GM23338 (cell line): ENCODE results near the gene DMBT1. TPM values are rescaled to one million over a fixed set of nuclear protein-coding genes. Genes with fewer than 3 reads are reported as not detected.

ENCODE experiments used
- ATAC-seq: fragments of 200-7000 bp; cut with Tn5 transposase; 3 replicates; pipeline ENCODE4 v1.9.1; 2020
- DNase-seq: peaks from one replicate; pipeline ENCODE4 v3.0.0-alpha.2; 2015; ENCODE audit warnings: low spot score
- H2AFZ ChIP-seq: fragments of 200-600 bp; sonication (generic); 2 replicates; pipeline ENCODE4 v1.8.0; 2016; ENCODE audit warnings: antibody characterized with exemption, mild to moderate bottlenecking, moderate library complexity
- H3F3A ChIP-seq: fragments of 200-600 bp; sonication (generic); replicated peaks from 2 replicates; pipeline ENCODE4 v1.8.0; 2017; ENCODE audit warnings: antibody characterized with exemption, mixed run types, low read depth
- H3K27ac ChIP-seq: fragments of 200-600 bp; sonication (generic); 2 replicates; pipeline ENCODE4 v1.6.1; 2016; ENCODE audit warnings: low read depth
- H3K27me3 ChIP-seq: fragments of 200-600 bp; sonication (generic); 2 replicates; pipeline ENCODE4 v1.8.0; 2016; ENCODE audit warnings: mild to moderate bottlenecking, mixed run types, moderate library complexity; ENCODE audit not compliant: insufficient read depth
- H3K36me3 ChIP-seq: fragments of 200-600 bp; sonication (generic); 2 replicates; pipeline ENCODE4 v1.8.0; 2016; ENCODE audit warnings: mild to moderate bottlenecking; ENCODE audit not compliant: insufficient read depth
- H3K4me1 ChIP-seq: fragments of 200-600 bp; sonication (generic); 2 replicates; pipeline ENCODE4 v1.8.0; 2016; ENCODE audit warnings: mild to moderate bottlenecking, moderate library complexity; ENCODE audit not compliant: insufficient read depth
- H3K4me2 ChIP-seq: fragments of 200-600 bp; sonication (generic); 2 replicates; pipeline ENCODE4 v1.7.1; 2017; ENCODE audit warnings: mixed run types
- H3K4me3 ChIP-seq: fragments of 200-600 bp; sonication (generic); 2 replicates; pipeline ENCODE4 v1.6.1; 2016; ENCODE audit warnings: mixed run types
- H3K79me2 ChIP-seq: fragments of 200-600 bp; sonication (generic); replicated peaks from 2 replicates; pipeline ENCODE4 v1.8.0; 2017; ENCODE audit warnings: mild to moderate bottlenecking; ENCODE audit not compliant: insufficient read depth
- H3K9me2 ChIP-seq: fragments of 200-600 bp; sonication (generic); 2 replicates; pipeline ENCODE4 v1.8.0; 2017; ENCODE audit not compliant: insufficient read depth
- H4K20me1 ChIP-seq: fragments of 200-600 bp; sonication (generic); replicated peaks from 2 replicates; pipeline ENCODE4 v1.8.0; 2017; ENCODE audit warnings: mild to moderate bottlenecking; ENCODE audit not compliant: insufficient read depth
- H3K27ac Mint-ChIP-seq: 2 replicates; pipeline ENCODE4 v1.8.0; 2020; ENCODE audit warnings: inconsistent platforms, mild to moderate bottlenecking, moderate library complexity, mixed read lengths
- H3K27me3 Mint-ChIP-seq: 3 replicates; pipeline ENCODE4 v1.8.0; 2022; ENCODE audit warnings: low read depth, mild to moderate bottlenecking, moderate library complexity, mixed read lengths, inconsistent platforms; ENCODE audit not compliant: insufficient read depth, poor library complexity
- H3K36me3 Mint-ChIP-seq: 3 replicates; pipeline ENCODE4 v1.8.0; 2021; ENCODE audit warnings: low read depth, mild to moderate bottlenecking, inconsistent platforms, moderate library complexity, mixed read lengths
- H3K4me1 Mint-ChIP-seq: 3 replicates; pipeline ENCODE4 v1.8.0; 2020; ENCODE audit warnings: mild to moderate bottlenecking, inconsistent platforms, mixed read lengths
- H3K4me3 Mint-ChIP-seq: 3 replicates; pipeline ENCODE4 v1.8.0; 2021; ENCODE audit warnings: moderate library complexity, mild to moderate bottlenecking, inconsistent platforms, mixed read lengths
- H3K9me3 Mint-ChIP-seq: 3 replicates; pipeline ENCODE4 v1.8.0; 2020; ENCODE audit warnings: moderate library complexity, mild to moderate bottlenecking, inconsistent platforms, mixed read lengths
- CREB1 ChIP-seq: fragments of 250-450 bp; sonication (Bioruptor Pico); IDR thresholded peaks from 2 replicates; pipeline ENCODE4 v1.5.0; 2020; ENCODE audit warnings: low read depth, mild to moderate bottlenecking, moderate library complexity
- CTCF ChIP-seq, 2 experiments: fragments of 200-600 bp in 1 of 2; sonication (generic) in 1 of 2; conservative IDR thresholded peaks; 2 replicates each; pipeline versions ENCODE4 v1.5.1 to v1.6.1; 2016 to 2017; ENCODE audit warnings: antibody characterized with exemption in 2 of 2, low read depth in 2 of 2, mild to moderate bottlenecking in 2 of 2, moderate library complexity in 1 of 2
- EZH2phosphoT487 ChIP-seq: fragments of 200-600 bp; sonication (generic); IDR thresholded peaks from one replicate; pipeline ENCODE4 v1.8.1; 2018; ENCODE audit warnings: antibody characterized with exemption; ENCODE audit not compliant: unreplicated experiment
- JUNB ChIP-seq: IDR thresholded peaks from one replicate; pipeline ENCODE4 v1.6.1; 2016; ENCODE audit warnings: antibody characterized with exemption; ENCODE audit not compliant: unreplicated experiment
- REST ChIP-seq: IDR thresholded peaks from one replicate; pipeline ENCODE4 v1.6.1; 2018; ENCODE audit warnings: antibody characterized with exemption; ENCODE audit not compliant: unreplicated experiment
- STAT1 ChIP-seq: IDR thresholded peaks from one replicate; pipeline ENCODE4 v1.6.1; 2016; ENCODE audit warnings: antibody characterized with exemption; ENCODE audit not compliant: unreplicated experiment
- ZNF114 ChIP-seq: fragments of 250-450 bp; sonication (Bioruptor Pico); IDR thresholded peaks from 2 replicates; pipeline ENCODE4 v1.5.0; 2020; ENCODE audit warnings: mild to moderate bottlenecking, moderate library complexity
- ZNF331 ChIP-seq: fragments of 250-450 bp; sonication (Bioruptor Pico); IDR thresholded peaks from 2 replicates; pipeline ENCODE4 v1.5.0; 2020; ENCODE audit warnings: low read depth, mild to moderate bottlenecking, moderate library complexity
- polyA plus RNA-seq: library from polyadenylated mRNA; unstranded; fragments of >200 nt; fragmentation: Nextera tagmentation; extraction: Ambion mirVana; gene quantifications from 2 replicates; pipeline ENCODE4 v1.2.1, GENCODE V29; 2016
- total RNA-seq: library from RNA; depleted of rRNA; stranded (reverse); fragments of >200 nt; shearing (Covaris generic); gene quantifications from 2 replicates; pipeline ENCODE4 v1.2.3, GENCODE V29; 2014
- TF ChIP-seq, protein P1 (sequence below): fragments of 250-450 bp; sonication (Bioruptor Pico); IDR thresholded peaks from 2 replicates; pipeline ENCODE4 v1.5.0; 2020; ENCODE audit warnings: mild to moderate bottlenecking, moderate library complexity
- TF ChIP-seq, protein P2 (sequence below): IDR thresholded peaks from 2 replicates; pipeline ENCODE4 v1.6.1; 2016; ENCODE audit warnings: antibody characterized with exemption

Gene DMBT1
- total and polyA plus RNA-seq, 2 experiments from 2014 or later, result 0.03 to 0.05 TPM

- H3K4me3 ChIP-seq, result no peak overlapping the region
- H3K27ac Mint-ChIP-seq, result no peak overlapping the region
- no peak overlapping the region for H3K27ac ChIP-seq
- H3K27me3 Mint-ChIP-seq, result no peaks in the 10 kb centered on the region
- no peak overlapping the region for H2AFZ ChIP-seq
- H4K20me1 ChIP-seq, result no peaks in the 10 kb centered on the region
- no peaks in the 10 kb centered on the region for H3K79me2 ChIP-seq
- no peak overlapping the region for H3K4me3 Mint-ChIP-seq
- ATAC-seq (no peak), DNase-seq (no peak)
- no peaks in the 10 kb centered on the region for H3K36me3 ChIP-seq
- H3K9me2 ChIP-seq, result no peaks in the 10 kb centered on the region
- no peaks in the 10 kb centered on the region; the same call in 2 of the 3 replicates for H3K36me3 Mint-ChIP-seq
- H3K27me3 ChIP-seq, result no peaks in the 10 kb centered on the region
- H3K9me3 Mint-ChIP-seq, result peaks cover 8% of the 10 kb centered on the region; the same call in 2 of the 3 replicates
- H3K4me2 ChIP-seq, result no peak overlapping the region
- no peak for TF ChIP-seq JUNB
- no peak for TF ChIP-seq ZNF114 (CRISPR knock-in tag)
- no peak for TF ChIP-seq CTCF (conservative IDR thresholded peaks at IDR 0.05; ENCODE audit: low read depth in 2 of 2)
- TF ChIP-seq ZNF331, result no peak
- TF ChIP-seq REST, result no peak
- TF ChIP-seq STAT1, result no peak
- no peaks in the 10 kb centered on the region for H3F3A ChIP-seq
- no peaks in the 10 kb centered on the region for H3K4me1 ChIP-seq
- no peaks in the 10 kb centered on the region for H3K4me1 Mint-ChIP-seq
These were observed 41.4 kb upstream of the DMBT1 start for GRCh38 chr10:122519144-122519543.

- ATAC-seq, result no peak
- H4K20me1 ChIP-seq, result no peaks in the 10 kb centered on the region
- H3K36me3 ChIP-seq, result no peaks in the 10 kb centered on the region
- H3K4me3 ChIP-seq, result no peak overlapping the region
- Mint-ChIP-seq H3K9me3 (peaks cover 8% of the 10 kb centered on the region; the same call in 2 of the 3 replicates), H3K27me3 (no peaks in the 10 kb centered on the region), H3K4me3 (no peak overlapping the region), H3K27ac (no peak overlapping the region), H3K36me3 (no peaks in the 10 kb centered on the region; the same call in 2 of the 3 replicates), H3K4me1 (no peaks in the 10 kb centered on the region)
- H3K79me2 ChIP-seq, result no peaks in the 10 kb centered on the region
- H3K27ac ChIP-seq, result no peak overlapping the region
- H3K4me1 ChIP-seq, result no peaks in the 10 kb centered on the region
- H2AFZ ChIP-seq, result no peak overlapping the region
- DNase-seq, result no peak
- no peak overlapping the region for H3K4me2 ChIP-seq
- no peaks in the 10 kb centered on the region for H3K9me2 ChIP-seq
- no peaks in the 10 kb centered on the region for H3K27me3 ChIP-seq
- no peaks in the 10 kb centered on the region for H3F3A ChIP-seq
- TF ChIP-seq EZH2phosphoT487 (no peak), CREB1 (CRISPR knock-in tag) (no peak), ZNF331 (no peak), JUNB (no peak)
- TF ChIP-seq, protein P1, sequence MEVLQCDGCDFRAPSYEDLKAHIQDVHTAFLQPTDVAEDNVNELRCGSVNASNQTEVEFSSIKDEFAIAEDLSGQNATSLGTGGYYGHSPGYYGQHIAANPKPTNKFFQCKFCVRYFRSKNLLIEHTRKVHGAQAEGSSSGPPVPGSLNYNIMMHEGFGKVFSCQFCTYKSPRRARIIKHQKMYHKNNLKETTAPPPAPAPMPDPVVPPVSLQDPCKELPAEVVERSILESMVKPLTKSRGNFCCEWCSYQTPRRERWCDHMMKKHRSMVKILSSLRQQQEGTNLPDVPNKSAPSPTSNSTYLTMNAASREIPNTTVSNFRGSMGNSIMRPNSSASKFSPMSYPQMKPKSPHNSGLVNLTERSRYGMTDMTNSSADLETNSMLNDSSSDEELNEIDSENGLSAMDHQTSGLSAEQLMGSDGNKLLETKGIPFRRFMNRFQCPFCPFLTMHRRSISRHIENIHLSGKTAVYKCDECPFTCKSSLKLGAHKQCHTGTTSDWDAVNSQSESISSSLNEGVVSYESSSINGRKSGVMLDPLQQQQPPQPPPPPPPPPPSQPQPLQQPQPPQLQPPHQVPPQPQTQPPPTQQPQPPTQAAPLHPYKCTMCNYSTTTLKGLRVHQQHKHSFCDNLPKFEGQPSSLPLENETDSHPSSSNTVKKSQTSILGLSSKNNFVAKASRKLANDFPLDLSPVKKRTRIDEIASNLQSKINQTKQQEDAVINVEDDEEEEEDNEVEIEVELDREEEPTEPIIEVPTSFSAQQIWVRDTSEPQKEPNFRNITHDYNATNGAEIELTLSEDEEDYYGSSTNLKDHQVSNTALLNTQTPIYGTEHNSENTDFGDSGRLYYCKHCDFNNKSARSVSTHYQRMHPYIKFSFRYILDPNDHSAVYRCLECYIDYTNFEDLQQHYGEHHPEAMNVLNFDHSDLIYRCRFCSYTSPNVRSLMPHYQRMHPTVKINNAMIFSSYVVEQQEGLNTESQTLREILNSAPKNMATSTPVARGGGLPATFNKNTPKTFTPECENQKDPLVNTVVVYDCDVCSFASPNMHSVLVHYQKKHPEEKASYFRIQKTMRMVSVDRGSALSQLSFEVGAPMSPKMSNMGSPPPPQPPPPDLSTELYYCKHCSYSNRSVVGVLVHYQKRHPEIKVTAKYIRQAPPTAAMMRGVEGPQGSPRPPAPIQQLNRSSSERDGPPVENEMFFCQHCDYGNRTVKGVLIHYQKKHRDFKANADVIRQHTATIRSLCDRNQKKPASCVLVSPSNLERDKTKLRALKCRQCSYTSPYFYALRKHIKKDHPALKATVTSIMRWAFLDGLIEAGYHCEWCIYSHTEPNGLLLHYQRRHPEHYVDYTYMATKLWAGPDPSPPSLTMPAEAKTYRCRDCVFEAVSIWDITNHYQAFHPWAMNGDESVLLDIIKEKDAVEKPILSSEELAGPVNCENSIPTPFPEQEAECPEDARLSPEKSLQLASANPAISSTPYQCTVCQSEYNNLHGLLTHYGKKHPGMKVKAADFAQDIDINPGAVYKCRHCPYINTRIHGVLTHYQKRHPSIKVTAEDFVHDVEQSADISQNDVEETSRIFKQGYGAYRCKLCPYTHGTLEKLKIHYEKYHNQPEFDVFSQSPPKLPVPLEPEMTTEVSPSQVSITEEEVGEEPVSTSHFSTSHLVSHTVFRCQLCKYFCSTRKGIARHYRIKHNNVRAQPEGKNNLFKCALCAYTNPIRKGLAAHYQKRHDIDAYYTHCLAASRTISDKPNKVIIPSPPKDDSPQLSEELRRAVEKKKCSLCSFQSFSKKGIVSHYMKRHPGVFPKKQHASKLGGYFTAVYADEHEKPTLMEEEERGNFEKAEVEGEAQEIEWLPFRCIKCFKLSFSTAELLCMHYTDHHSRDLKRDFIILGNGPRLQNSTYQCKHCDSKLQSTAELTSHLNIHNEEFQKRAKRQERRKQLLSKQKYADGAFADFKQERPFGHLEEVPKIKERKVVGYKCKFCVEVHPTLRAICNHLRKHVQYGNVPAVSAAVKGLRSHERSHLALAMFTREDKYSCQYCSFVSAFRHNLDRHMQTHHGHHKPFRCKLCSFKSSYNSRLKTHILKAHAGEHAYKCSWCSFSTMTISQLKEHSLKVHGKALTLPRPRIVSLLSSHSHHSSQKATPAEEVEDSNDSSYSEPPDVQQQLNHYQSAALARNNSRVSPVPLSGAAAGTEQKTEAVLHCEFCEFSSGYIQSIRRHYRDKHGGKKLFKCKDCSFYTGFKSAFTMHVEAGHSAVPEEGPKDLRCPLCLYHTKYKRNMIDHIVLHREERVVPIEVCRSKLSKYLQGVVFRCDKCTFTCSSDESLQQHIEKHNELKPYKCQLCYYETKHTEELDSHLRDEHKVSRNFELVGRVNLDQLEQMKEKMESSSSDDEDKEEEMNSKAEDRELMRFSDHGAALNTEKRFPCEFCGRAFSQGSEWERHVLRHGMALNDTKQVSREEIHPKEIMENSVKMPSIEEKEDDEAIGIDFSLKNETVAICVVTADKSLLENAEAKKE (CRISPR knock-in tag), result no peak
- TF ChIP-seq, protein P2, sequence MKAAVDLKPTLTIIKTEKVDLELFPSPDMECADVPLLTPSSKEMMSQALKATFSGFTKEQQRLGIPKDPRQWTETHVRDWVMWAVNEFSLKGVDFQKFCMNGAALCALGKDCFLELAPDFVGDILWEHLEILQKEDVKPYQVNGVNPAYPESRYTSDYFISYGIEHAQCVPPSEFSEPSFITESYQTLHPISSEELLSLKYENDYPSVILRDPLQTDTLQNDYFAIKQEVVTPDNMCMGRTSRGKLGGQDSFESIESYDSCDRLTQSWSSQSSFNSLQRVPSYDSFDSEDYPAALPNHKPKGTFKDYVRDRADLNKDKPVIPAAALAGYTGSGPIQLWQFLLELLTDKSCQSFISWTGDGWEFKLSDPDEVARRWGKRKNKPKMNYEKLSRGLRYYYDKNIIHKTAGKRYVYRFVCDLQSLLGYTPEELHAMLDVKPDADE, result no peak
These were observed 40.7 kb upstream of the DMBT1 start for GRCh38 chr10:122519873-122520272.
